GM12891 (cell line): ENCODE results near the gene ABTB2.

Experiments
- DNase-seq: peaks from one replicate; pipeline ENCODE4 v3.0.0; 2011; ENCODE audit warnings: low spot score; ENCODE audit not compliant: insufficient read length
- FAIRE-seq: peaks from 2 replicates; lab custom pipeline; 2011; peaks lifted over from hg19 to GRCh38; lab: Jason Lieb, UNC
- PAX5 ChIP-seq: IDR thresholded peaks from 2 replicates; pipeline ENCODE4 v1.6.1; 2011; ENCODE audit warnings: low read length, moderate library complexity, mild to moderate bottlenecking; ENCODE audit not compliant: insufficient read depth, severe bottlenecking
- POLR2A ChIP-seq: IDR thresholded peaks from 2 replicates; pipeline ENCODE4 v1.6.1; 2011; ENCODE audit warnings: low read depth, low read length, control low read depth
- POLR2AphosphoS5 ChIP-seq: IDR thresholded peaks from 2 replicates; pipeline ENCODE4 v1.6.1; 2011; ENCODE audit warnings: low read depth, low read length, control low read depth
- POU2F2 ChIP-seq: IDR thresholded peaks from 2 replicates; pipeline ENCODE4 v1.6.1; 2011; ENCODE audit warnings: low read depth, mild to moderate bottlenecking, control low read depth, low read length, moderate library complexity
- SPI1 ChIP-seq: IDR thresholded peaks from 2 replicates; pipeline ENCODE4 v1.6.1; 2011; ENCODE audit warnings: low read depth, low read length, control low read depth
- TAF1 ChIP-seq: IDR thresholded peaks from 2 replicates; pipeline ENCODE4 v1.6.1; 2011; ENCODE audit warnings: low read depth, low read length, control low read depth

ABTB2 gene

DNA sequence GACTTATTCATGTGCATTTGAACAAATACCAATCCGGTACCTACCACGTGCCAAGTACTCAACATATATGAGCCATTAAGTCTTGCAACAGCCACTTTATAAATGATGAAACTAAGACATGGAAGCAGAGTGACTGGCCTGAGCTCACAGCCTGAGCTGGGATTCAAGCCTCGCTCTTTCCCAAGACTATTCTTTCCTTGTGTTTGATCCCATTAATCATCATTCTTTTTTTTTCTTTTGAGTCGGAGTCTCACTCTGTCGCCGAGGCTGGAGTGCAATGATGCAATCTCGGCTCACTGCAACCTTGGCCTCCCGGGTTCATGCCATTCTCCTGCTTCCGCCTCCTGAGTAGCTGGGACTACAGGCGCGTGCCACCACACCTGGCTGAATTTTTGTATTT lies 119.3 kb downstream of the ABTB2 start:
- DNase-seq: no peak
- TF ChIP-seq POLR2AphosphoS5: no peak
- no peak for FAIRE-seq

DNA sequence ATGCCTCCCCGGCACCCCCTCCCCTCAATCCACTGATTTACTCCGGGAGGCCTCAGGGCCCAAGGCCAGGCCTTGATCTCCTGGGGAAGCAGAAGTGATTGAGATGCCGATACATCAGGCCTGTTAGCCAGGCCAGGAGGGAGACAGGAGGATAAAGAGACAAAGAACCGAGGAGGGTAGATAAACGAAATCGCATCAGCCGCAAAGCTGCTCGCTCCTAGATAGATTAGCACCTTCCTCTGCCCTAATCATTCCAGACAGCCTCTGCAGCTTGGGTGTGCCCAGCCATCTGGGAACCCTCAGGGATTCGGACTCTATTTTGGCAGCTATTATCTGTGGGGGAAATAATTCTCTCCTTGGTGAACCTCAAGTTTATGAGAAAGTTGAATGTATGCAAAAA lies 121.2 kb downstream of the ABTB2 start:
- TF ChIP-seq POLR2A (no peak), SPI1 (no peak), PAX5 (no peak), POLR2AphosphoS5 (no peak), TAF1 (no peak), POU2F2 (no peak)
- FAIRE-seq (no peak), DNase-seq (no peak)

DNA sequence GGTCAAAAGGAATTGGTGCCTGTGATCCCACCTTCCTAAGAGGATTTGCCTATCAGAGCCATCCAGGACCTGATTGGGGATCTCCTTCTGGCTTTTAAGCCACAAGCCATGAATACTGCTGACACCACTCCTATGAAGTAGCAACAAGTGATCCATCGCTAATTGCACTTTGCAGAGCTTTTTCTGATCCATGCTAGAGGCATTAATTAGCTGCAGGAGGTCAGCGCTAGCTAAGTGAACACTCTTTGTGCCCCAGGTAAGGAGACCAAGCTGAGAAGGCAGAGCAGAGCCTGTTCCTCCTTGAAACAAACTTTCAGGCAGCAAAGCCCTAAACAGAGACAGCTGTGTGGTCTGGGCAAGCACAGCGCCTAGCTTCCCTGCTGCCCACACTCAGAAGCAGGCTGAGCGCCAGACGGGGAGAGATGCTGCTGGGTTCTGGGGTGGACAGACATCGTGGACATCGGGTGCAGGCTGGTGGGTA lies 122.2 kb downstream of the ABTB2 start:
- FAIRE-seq: peak; percentile 47
- TF ChIP-seq POLR2A: no peak
- TF ChIP-seq POU2F2: no peak
- no peak for TF ChIP-seq SPI1
- no peak for TF ChIP-seq PAX5
- TF ChIP-seq POLR2AphosphoS5: no peak
- TF ChIP-seq TAF1: no peak
- DNase-seq: no peak

DNA sequence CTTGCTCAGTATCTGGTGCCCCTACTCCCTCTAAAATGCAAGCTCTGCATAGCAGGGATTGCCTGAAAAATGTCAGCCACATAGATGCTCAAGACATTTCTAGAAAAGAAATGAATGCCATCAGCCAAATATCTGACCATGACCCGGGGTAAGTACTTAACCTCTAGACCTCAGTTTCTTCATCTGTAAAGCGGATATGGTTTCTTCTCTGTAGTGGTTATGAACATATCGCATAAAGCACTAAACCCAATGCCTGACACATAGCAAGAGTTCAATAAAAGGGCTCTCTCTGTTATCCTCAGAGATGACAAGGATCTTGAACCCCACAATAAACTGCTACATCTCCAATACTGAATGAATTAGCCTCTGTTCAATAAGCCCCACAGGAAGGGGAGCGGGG lies 122.6 kb downstream of the ABTB2 start:
- FAIRE-seq (no peak), DNase-seq (no peak)
- peak; percentile 36 for TF ChIP-seq SPI1
- TF ChIP-seq POLR2AphosphoS5: peak; percentile 42; the same call in 1 of the 2 replicates
- TF ChIP-seq PAX5: no peak

DNA sequence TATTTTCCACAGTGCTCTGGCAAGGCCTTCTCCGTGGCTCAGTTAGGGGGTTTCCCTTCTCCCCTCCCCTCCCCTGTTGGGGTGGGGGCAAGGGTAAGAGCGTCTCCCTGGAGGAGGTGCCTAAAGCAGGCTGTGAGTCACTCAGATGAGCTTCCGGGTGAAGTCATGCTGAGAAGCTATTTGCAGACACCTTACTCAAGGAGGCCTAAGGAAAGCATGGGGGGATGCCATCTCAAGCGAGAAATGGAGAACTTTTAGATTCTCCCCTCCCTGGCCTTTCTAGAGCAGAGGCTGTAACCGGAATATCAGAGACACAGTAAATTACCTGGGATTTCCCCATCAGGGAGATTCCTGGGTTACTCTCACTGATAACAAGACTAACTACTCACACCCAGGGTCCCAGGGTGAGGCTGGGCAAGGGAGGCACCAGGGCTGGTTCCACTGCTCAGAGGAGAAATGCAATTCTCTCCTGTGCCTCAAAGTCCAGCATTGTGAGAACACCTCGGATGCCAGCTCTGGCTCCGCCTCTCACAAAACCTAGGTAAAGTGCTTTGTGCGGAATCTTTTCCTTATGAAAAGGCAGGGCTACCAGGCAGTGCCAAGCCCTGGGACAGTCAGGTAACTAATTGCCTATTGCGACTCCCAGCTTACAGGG lies 123.6 kb downstream of the ABTB2 start:
- TF ChIP-seq POLR2A (no peak), POU2F2 (peak; percentile 23; the same call in 1 of the 2 replicates), PAX5 (no peak)
- peak; percentile 90 for FAIRE-seq

DNA sequence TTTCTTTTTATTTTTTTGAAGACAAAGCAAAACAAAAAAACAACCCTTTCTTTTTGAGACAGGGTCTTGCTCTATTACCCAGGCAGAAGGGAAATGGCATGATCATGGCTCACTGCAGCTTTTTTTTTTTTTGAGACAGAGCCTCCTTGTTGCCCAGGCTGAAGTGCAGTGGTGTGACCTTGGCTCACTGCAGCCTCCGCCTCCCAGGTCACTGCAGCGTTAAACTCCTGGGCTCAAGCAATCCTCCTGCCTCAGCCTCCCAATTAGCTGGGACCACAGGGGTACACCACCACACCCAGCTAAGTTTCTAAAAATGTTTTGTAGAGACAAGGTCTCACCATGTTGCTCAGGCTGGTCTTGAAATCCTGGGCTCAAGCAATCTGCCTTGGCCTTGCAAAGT lies 124.6 kb downstream of the ABTB2 start:
- no peak for TF ChIP-seq POLR2A
- TF ChIP-seq SPI1: no peak
- no peak for TF ChIP-seq PAX5
- TF ChIP-seq POLR2AphosphoS5: no peak
- no peak for TF ChIP-seq POU2F2
- no peak for TF ChIP-seq TAF1
- DNase-seq (no peak), FAIRE-seq (no peak)

More for the DNA sequence above, 123.6 kb downstream of the ABTB2 start:
- DNase-seq: peak; percentile 38

DNA sequence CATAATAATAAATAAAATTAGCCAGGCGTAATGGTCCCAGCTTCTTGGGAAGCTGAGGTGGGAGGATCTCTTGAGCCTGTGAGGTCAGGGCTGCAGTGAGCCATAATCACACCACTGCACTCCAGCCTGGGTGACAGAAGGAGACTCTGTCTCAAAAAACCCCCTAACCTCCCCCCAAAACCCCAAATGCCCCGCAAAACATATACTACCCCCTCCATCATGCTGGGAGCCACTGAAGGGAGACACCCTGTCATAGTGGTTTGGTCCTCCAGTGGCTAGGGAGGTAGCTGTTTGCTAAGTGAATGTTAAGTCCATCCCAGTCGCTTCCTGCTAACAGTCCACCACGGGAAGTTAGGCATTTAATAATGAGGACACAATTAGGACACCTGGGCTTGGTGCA lies 125.0 kb downstream of the ABTB2 start:
- FAIRE-seq: peak; percentile 54
- no peak for DNase-seq
- no peak for TF ChIP-seq PAX5
- TF ChIP-seq SPI1: no peak
- TF ChIP-seq POLR2A: no peak
- no peak for TF ChIP-seq POLR2AphosphoS5
- no peak for TF ChIP-seq POU2F2
- TF ChIP-seq TAF1: no peak

DNA sequence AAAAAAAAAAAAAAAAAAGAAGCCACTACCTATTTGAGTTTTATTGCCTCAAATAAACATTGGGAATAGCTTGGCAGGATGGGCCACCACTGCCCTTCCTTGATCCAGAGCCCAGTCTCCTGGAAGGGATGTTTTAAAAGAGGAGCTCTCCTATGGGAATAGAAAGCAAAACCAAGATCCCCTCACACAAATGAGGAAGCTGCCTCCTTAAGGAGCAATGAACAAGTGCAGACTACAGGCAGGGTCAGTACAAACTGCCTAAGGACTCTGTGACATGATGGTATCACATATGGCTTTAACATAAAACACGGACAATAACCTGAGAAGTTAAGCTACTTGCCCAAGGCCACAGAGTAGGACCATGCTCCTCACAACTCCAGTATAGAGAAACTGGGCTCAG lies 131.6 kb downstream of the ABTB2 start:
- no peak for FAIRE-seq
- DNase-seq: no peak
- TF ChIP-seq PAX5 (no peak), POU2F2 (no peak), TAF1 (no peak), POLR2AphosphoS5 (no peak), POLR2A (no peak), SPI1 (no peak)

DNA sequence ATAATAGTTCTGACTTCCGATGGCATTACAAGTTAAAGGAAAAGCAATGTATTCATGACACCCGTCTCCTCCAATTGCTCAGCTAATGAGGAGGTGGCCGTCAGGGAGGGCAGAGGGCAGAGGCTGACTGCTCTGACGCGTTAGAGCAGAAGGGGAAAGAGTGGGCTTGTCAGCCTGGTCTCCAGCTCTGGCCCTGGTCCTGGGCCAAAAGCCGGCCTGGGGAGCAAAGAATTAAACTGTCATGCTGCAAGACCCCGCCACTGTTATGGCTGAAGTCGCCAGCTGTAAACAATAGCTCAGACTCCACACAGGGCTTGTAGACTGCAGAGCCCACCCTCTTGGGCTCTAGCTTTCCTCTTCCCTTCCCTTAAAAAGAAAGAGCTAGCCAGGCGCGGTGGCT lies 132.7 kb downstream of the ABTB2 start:
- DNase-seq (no peak), FAIRE-seq (no peak)
- TF ChIP-seq POLR2AphosphoS5 (no peak), POU2F2 (no peak), SPI1 (no peak), POLR2A (no peak), TAF1 (no peak), PAX5 (no peak)

DNA sequence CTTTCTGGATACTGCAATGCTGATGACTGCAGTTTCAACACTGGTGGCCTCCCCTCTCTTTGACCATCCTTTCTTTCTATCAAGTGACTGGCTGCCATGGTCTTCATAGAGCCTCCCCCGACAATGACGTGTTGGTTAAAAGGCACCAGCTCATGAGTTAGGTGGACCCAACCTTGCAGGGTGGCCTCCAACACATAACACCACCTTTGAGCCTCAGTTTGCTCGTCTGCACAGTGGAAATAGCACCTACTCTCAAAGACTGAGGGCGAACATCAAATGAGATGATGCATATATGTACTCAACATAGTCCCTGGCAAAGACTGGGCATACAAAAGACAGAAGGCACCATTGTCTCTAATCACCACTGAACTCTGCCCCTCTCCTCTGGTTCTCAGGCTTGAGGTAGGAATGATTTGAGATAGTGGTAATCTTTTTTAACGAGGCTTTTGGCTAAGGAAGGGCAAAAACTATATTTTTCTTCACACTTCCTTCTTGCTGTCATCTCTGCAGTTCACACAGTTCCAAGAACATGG lies 133.3 kb downstream of the ABTB2 start:
- FAIRE-seq (no peak), DNase-seq (no peak)
- no peak for TF ChIP-seq PAX5
- no peak for TF ChIP-seq POU2F2
- no peak for TF ChIP-seq POLR2AphosphoS5
- no peak for TF ChIP-seq POLR2A
- no peak for TF ChIP-seq TAF1
- TF ChIP-seq SPI1: no peak

DNA sequence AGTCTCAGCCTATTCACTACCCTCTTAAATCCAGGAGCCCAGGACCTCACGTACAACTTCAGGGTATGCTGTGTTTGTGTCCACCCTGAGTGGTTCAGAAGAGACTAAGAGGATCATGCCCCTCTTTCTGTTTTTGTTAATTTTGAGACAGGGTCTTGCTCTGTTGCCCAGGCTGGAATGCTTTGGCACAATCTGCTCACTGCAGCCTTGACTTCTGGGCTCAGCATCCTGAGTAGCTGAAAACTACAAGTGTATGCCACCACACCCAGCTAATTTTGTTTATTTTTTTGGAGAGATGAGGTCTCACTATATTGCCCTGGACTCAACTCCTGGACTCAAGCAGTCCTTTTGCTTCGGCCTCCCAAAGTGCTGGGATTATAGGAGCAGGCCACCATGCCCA lies 133.9 kb downstream of the ABTB2 start:
- no peak for DNase-seq
- TF ChIP-seq POLR2AphosphoS5 (no peak), PAX5 (no peak), TAF1 (no peak), POU2F2 (no peak), SPI1 (no peak), POLR2A (no peak)
- FAIRE-seq: no peak
